Fibroblast of lung (primary cell): Measurements from ENCODE around the gene TYW1. TPM values are rescaled to one million over a fixed set of nuclear protein-coding genes. Genes with fewer than 3 reads are reported as not detected.
A peak's percentile ranks its signal among the peaks of the same experiment; 100 is the strongest.
"Not testable (repeated sequence)": the region's sequence is repeated elsewhere in the genome, so short reads cannot be mapped to it uniquely, and the experiment has no call there.

Source experiments
- DNase-seq, 2 donors: peaks; one replicate each; pipeline versions ENCODE4 v3.0.0 to v3.0.0-alpha.2; 2010; ENCODE audit warnings: low read depth in 2 of 2
- H2AFZ ChIP-seq: 2 replicates; pipeline ENCODE4 v1.5.1; 2012; ENCODE audit warnings: low read length, control low read depth, inconsistent platforms
- H3K27ac ChIP-seq: 2 replicates; pipeline ENCODE4 v1.5.1; 2011; ENCODE audit warnings: low read length, control low read depth; ENCODE audit not compliant: insufficient read depth
- H3K27me3 ChIP-seq: 2 replicates; pipeline ENCODE4 v1.5.1; 2011; ENCODE audit warnings: mild to moderate bottlenecking, low read length; ENCODE audit not compliant: control insufficient read depth, insufficient read depth
- H3K36me3 ChIP-seq: 2 replicates; pipeline ENCODE4 v1.5.1; 2011; ENCODE audit warnings: low read length; ENCODE audit not compliant: control insufficient read depth, insufficient read depth
- H3K4me1 ChIP-seq: 2 replicates; pipeline ENCODE4 v1.5.1; 2011; ENCODE audit warnings: low read length; ENCODE audit not compliant: control insufficient read depth, insufficient read depth; ENCODE audit errors: extremely low read depth
- H3K4me2 ChIP-seq: 2 replicates; pipeline ENCODE4 v1.5.1; 2011; ENCODE audit warnings: low read length, control low read depth; ENCODE audit not compliant: insufficient read depth; ENCODE audit errors: extremely low read depth
- H3K4me3 ChIP-seq, 4 experiments: fragments of 200-600 bp in 1 of 4; sonication (generic) in 1 of 4; replicated peaks in 1 of 4; 2 replicates each; pipeline ENCODE4 v1.5.1; 2011 to 2016; ENCODE audit warnings: low read length in 4 of 4, low read depth in 3 of 4, mild to moderate bottlenecking in 3 of 4, control low read depth in 2 of 4, inconsistent platforms in 1 of 4, mixed read lengths in 1 of 4; ENCODE audit not compliant: insufficient read depth in 1 of 4; ENCODE audit errors: control extremely low read depth in 1 of 4
- H3K79me2 ChIP-seq: 2 replicates; pipeline ENCODE4 v1.5.1; 2012; ENCODE audit warnings: mild to moderate bottlenecking, low read length, inconsistent platforms; ENCODE audit not compliant: control insufficient read depth, insufficient read depth
- H3K9ac ChIP-seq: 2 replicates; pipeline ENCODE4 v1.5.1; 2011; ENCODE audit warnings: mild to moderate bottlenecking, low read length, control low read depth; ENCODE audit not compliant: insufficient read depth
- H3K9me3 ChIP-seq: 2 replicates; pipeline ENCODE4 v1.5.1; 2012; ENCODE audit warnings: low read depth, low read length; ENCODE audit not compliant: control insufficient read depth, insufficient read depth
- H4K20me1 ChIP-seq: 2 replicates; pipeline ENCODE4 v1.5.1; 2011; ENCODE audit warnings: low read length; ENCODE audit not compliant: control insufficient read depth, insufficient read depth; ENCODE audit errors: extremely low read depth
- polyA plus RNA-seq, 2 donors: library from polyadenylated mRNA; depleted of rRNA in 1 of 2; stranded (reverse) in 1 of 2; unstranded in 1 of 2; fragments of >200 nt; gene quantifications; 2 replicates each; pipeline ENCODE4 v1.2.1, GENCODE V29; 2011 to 2012; ENCODE audit warnings: missing spikeins in 1 of 2
- total RNA-seq: library from RNA; depleted of rRNA; stranded (reverse); fragments of >200 nt; gene quantifications from 2 replicates; pipeline ENCODE4 v1.2.1, GENCODE V29; 2014

The TYW1 gene
- total and polyA plus RNA-seq, 2 donors (not counting 1 experiment from before 2014, with no cell fraction given): 16.7 to 25.1 TPM

DNA sequence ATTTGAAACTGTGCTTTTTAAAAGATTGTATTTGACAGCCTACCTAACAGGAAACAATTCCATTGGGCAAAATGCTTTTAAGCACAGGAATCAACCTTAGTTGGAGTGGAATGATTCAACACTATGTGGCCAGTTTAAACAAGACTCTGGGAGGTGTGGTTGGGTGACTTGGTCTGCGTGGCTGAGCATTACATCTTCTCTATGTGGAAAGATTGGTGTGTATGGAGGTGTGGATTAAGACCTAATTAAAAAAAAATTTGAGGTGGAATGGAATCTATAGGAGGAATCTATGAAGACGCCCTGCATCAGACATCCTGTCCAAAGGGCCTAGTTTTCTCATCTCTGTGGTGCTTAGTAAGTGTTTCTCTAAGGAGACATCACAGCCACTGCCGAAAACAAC, 140.9 kb downstream of the TYW1 start:
- H3K4me1 ChIP-seq, H3K4me2 ChIP-seq, H2AFZ ChIP-seq, H3K36me3 ChIP-seq, H3K27me3 ChIP-seq, H3K9me3 ChIP-seq, H3K79me2 ChIP-seq, H3K9ac ChIP-seq, H4K20me1 ChIP-seq, H3K27ac ChIP-seq, H3K4me3 ChIP-seq: not testable (repeated sequence)
- DNase-seq: peak in 1 of 2 donors; percentile 48

- H2AFZ ChIP-seq, H3K36me3 ChIP-seq, H3K27ac ChIP-seq, H3K9ac ChIP-seq, H3K9me3 ChIP-seq, H3K4me3 ChIP-seq, H4K20me1 ChIP-seq, H3K27me3 ChIP-seq, DNase-seq, H3K79me2 ChIP-seq, H3K4me1 ChIP-seq, H3K4me2 ChIP-seq: not testable (repeated sequence)
Observed at GRCh38 chr7:67139876-67140275, 143.2 kb downstream of the TYW1 start.

GRCh38 chr7:67141001-67141400, 144.4 kb downstream of the TYW1 start:
- H3K27ac ChIP-seq, H3K4me1 ChIP-seq, DNase-seq, H3K9me3 ChIP-seq, H4K20me1 ChIP-seq, H3K27me3 ChIP-seq, H3K9ac ChIP-seq, H3K79me2 ChIP-seq, H3K4me2 ChIP-seq, H3K4me3 ChIP-seq, H2AFZ ChIP-seq, H3K36me3 ChIP-seq: not testable (repeated sequence)

DNA sequence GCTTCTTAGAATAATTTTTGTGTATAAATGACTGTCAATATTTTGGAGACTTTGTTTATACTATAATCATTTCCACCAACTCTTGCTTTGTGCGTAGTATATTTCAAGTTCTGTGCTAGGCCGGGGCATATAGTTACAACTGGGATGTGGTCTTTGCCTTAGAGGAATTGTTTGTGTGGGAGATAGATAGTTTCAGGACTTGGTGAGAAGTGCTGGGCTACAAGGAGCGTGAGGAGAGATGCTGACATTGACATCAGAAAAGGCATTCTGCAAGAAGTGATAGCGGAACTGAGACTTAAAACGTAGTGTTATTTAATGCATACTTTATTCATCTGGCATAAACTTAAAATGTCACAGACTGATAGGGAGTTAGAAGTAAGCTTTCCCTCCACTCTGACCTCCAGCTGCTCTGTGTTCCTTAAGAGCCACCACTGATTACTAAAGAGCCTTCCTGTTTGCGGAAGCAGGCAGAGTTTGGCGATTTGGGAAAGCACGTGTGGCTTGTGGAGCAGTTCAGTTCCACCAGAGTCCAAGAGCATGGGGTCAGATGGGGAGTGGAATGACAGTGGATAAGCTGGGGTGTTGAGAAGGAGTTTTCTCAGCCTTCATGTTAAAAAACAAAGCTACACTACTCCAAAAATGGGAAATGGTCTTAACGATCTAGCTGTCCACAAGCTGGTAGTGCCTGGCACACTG, 146.6 kb downstream of the TYW1 start:
- H3K36me3 ChIP-seq, H3K4me1 ChIP-seq, H3K4me2 ChIP-seq, H3K27me3 ChIP-seq, H3K9ac ChIP-seq, H3K9me3 ChIP-seq, H3K4me3 ChIP-seq, H4K20me1 ChIP-seq, H3K79me2 ChIP-seq, H2AFZ ChIP-seq, H3K27ac ChIP-seq: not testable (repeated sequence)
- DNase-seq: peak in 1 of 2 donors; percentile 37

DNA sequence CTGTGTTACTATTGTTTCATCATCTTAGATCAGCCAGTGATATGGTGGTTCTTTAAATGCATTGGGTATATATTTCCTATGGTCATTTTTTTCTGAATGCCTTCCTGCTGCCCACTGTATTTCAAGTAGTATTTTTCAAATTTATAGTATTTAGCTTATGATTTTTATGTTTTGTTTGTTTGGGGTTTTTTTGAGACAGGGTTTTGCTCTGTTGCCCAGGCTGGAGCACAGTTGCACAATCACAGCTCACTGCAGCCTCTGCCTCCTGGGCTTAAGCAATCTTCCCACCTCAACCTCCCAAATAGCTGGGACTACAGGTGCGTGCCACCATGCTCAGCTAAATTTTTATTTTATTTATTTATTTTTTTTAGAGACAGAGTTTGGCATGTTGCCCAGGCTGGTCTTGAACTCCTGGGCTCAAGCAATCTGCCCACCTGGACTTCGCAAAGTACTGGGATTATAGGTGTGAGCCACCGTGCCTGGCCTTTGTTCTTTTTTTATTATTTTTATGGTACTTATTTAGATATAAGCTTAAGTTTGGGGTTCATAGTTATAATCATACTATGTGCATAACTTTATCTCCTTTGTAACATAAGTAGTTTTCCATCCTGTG, 149.1 kb downstream of the TYW1 start:
- not testable (repeated sequence) for H3K4me2 ChIP-seq, H3K27me3 ChIP-seq, H3K4me1 ChIP-seq, H2AFZ ChIP-seq, H3K9me3 ChIP-seq, H3K36me3 ChIP-seq, H3K4me3 ChIP-seq, H3K27ac ChIP-seq, DNase-seq, H3K9ac ChIP-seq, H4K20me1 ChIP-seq, H3K79me2 ChIP-seq

DNA sequence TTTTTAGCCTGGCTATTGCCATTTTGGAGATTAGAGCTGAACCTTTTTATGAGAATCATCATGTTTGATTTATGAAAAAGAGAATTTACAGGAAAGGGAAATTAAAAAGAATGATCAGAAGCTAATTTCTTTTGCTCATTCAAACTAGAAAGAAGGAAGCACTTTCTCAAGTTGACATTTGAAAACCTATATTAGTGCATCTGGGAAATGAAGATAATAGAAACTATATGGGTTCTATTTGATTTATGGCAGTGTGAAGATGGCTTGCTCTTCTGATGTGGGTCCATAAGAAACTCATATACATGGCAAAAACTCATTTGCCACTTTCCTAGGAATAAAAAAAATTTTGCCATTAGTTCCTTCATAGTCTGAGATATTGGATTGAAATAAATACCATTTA, 152.5 kb downstream of the TYW1 start:
- not testable (repeated sequence) for H3K27ac ChIP-seq, H3K4me1 ChIP-seq, H3K79me2 ChIP-seq, H2AFZ ChIP-seq, H4K20me1 ChIP-seq, DNase-seq, H3K4me3 ChIP-seq, H3K27me3 ChIP-seq, H3K36me3 ChIP-seq, H3K9me3 ChIP-seq, H3K4me2 ChIP-seq, H3K9ac ChIP-seq

- H4K20me1 ChIP-seq, H3K9me3 ChIP-seq, H3K4me2 ChIP-seq, H3K79me2 ChIP-seq, H2AFZ ChIP-seq, H3K4me3 ChIP-seq, H3K4me1 ChIP-seq, H3K9ac ChIP-seq, DNase-seq, H3K27me3 ChIP-seq, H3K36me3 ChIP-seq, H3K27ac ChIP-seq: not testable (repeated sequence)
Observed at GRCh38 chr7:67154374-67154773, 157.7 kb downstream of the TYW1 start.
